Suprapubic skin (tissue), 3 donors: ENCODE results near the gene CTNNA2.

ENCODE experiments used
- CTCF ChIP-seq, 2 donors: fragments of 200-600 bp in 1 of 2; fragments of 450-650 bp in 1 of 2; sonication (generic) in 1 of 2; IDR thresholded peaks; one replicate each; pipeline ENCODE4 v1.5.1; 2016 to 2019; ENCODE audit warnings: antibody characterized with exemption in 2 of 2, mild to moderate bottlenecking in 1 of 2, moderate library complexity in 1 of 2
- POLR2A ChIP-seq, 2 donors: fragments of 450-650 bp; IDR thresholded peaks; one replicate each; pipeline ENCODE4 v1.6.1; 2017; ENCODE audit warnings: antibody characterized with exemption in 2 of 2, mild to moderate bottlenecking in 2 of 2, moderate library complexity in 2 of 2

GRCh38 chr2:79714283-79714682 lies 201.4 kb downstream of the CTNNA2 start:
- no peak for TF ChIP-seq POLR2A (IDR thresholded peaks at IDR 0.05)
- TF ChIP-seq CTCF (IDR thresholded peaks at IDR 0.05), result no peak
